GM23338 (cell line): Measurements from ENCODE around the gene SNX2. TPM values are rescaled to one million over a fixed set of nuclear protein-coding genes. Genes with fewer than 3 reads are reported as not detected.

Source experiments
- ATAC-seq: fragments of 200-7000 bp; cut with Tn5 transposase; 3 replicates; pipeline ENCODE4 v1.9.1; 2020
- DNase-seq: peaks from one replicate; pipeline ENCODE4 v3.0.0-alpha.2; 2015; ENCODE audit warnings: low spot score
- H2AFZ ChIP-seq: fragments of 200-600 bp; sonication (generic); 2 replicates; pipeline ENCODE4 v1.8.0; 2016; ENCODE audit warnings: antibody characterized with exemption, mild to moderate bottlenecking, moderate library complexity
- H3F3A ChIP-seq: fragments of 200-600 bp; sonication (generic); replicated peaks from 2 replicates; pipeline ENCODE4 v1.8.0; 2017; ENCODE audit warnings: antibody characterized with exemption, mixed run types, low read depth
- H3K27ac ChIP-seq: fragments of 200-600 bp; sonication (generic); 2 replicates; pipeline ENCODE4 v1.6.1; 2016; ENCODE audit warnings: low read depth
- H3K27me3 ChIP-seq: fragments of 200-600 bp; sonication (generic); 2 replicates; pipeline ENCODE4 v1.8.0; 2016; ENCODE audit warnings: mild to moderate bottlenecking, mixed run types, moderate library complexity; ENCODE audit not compliant: insufficient read depth
- H3K36me3 ChIP-seq: fragments of 200-600 bp; sonication (generic); 2 replicates; pipeline ENCODE4 v1.8.0; 2016; ENCODE audit warnings: mild to moderate bottlenecking; ENCODE audit not compliant: insufficient read depth
- H3K4me1 ChIP-seq: fragments of 200-600 bp; sonication (generic); 2 replicates; pipeline ENCODE4 v1.8.0; 2016; ENCODE audit warnings: mild to moderate bottlenecking, moderate library complexity; ENCODE audit not compliant: insufficient read depth
- H3K4me2 ChIP-seq: fragments of 200-600 bp; sonication (generic); 2 replicates; pipeline ENCODE4 v1.7.1; 2017; ENCODE audit warnings: mixed run types
- H3K4me3 ChIP-seq: fragments of 200-600 bp; sonication (generic); 2 replicates; pipeline ENCODE4 v1.6.1; 2016; ENCODE audit warnings: mixed run types
- H3K79me2 ChIP-seq: fragments of 200-600 bp; sonication (generic); replicated peaks from 2 replicates; pipeline ENCODE4 v1.8.0; 2017; ENCODE audit warnings: mild to moderate bottlenecking; ENCODE audit not compliant: insufficient read depth
- H3K9me2 ChIP-seq: fragments of 200-600 bp; sonication (generic); 2 replicates; pipeline ENCODE4 v1.8.0; 2017; ENCODE audit not compliant: insufficient read depth
- H4K20me1 ChIP-seq: fragments of 200-600 bp; sonication (generic); replicated peaks from 2 replicates; pipeline ENCODE4 v1.8.0; 2017; ENCODE audit warnings: mild to moderate bottlenecking; ENCODE audit not compliant: insufficient read depth
- H3K27ac Mint-ChIP-seq: 2 replicates; pipeline ENCODE4 v1.8.0; 2020; ENCODE audit warnings: inconsistent platforms, mild to moderate bottlenecking, moderate library complexity, mixed read lengths
- H3K27me3 Mint-ChIP-seq: 3 replicates; pipeline ENCODE4 v1.8.0; 2022; ENCODE audit warnings: low read depth, mild to moderate bottlenecking, moderate library complexity, mixed read lengths, inconsistent platforms; ENCODE audit not compliant: insufficient read depth, poor library complexity
- H3K36me3 Mint-ChIP-seq: 3 replicates; pipeline ENCODE4 v1.8.0; 2021; ENCODE audit warnings: low read depth, mild to moderate bottlenecking, inconsistent platforms, moderate library complexity, mixed read lengths
- H3K4me1 Mint-ChIP-seq: 3 replicates; pipeline ENCODE4 v1.8.0; 2020; ENCODE audit warnings: mild to moderate bottlenecking, inconsistent platforms, mixed read lengths
- H3K4me3 Mint-ChIP-seq: 3 replicates; pipeline ENCODE4 v1.8.0; 2021; ENCODE audit warnings: moderate library complexity, mild to moderate bottlenecking, inconsistent platforms, mixed read lengths
- H3K9me3 Mint-ChIP-seq: 3 replicates; pipeline ENCODE4 v1.8.0; 2020; ENCODE audit warnings: moderate library complexity, mild to moderate bottlenecking, inconsistent platforms, mixed read lengths
- CREB1 ChIP-seq: fragments of 250-450 bp; sonication (Bioruptor Pico); IDR thresholded peaks from 2 replicates; pipeline ENCODE4 v1.5.0; 2020; ENCODE audit warnings: low read depth, mild to moderate bottlenecking, moderate library complexity
- CTCF ChIP-seq, 2 experiments: fragments of 200-600 bp in 1 of 2; sonication (generic) in 1 of 2; conservative IDR thresholded peaks; 2 replicates each; pipeline versions ENCODE4 v1.5.1 to v1.6.1; 2016 to 2017; ENCODE audit warnings: antibody characterized with exemption in 2 of 2, low read depth in 2 of 2, mild to moderate bottlenecking in 2 of 2, moderate library complexity in 1 of 2
- ETS1 ChIP-seq: IDR thresholded peaks from 2 replicates; pipeline ENCODE4 v1.6.1; 2016; ENCODE audit warnings: antibody characterized with exemption
- EZH2 ChIP-seq: fragments of 200-600 bp; sonication (generic); IDR thresholded peaks from one replicate; pipeline ENCODE4 v1.8.0; 2017; ENCODE audit warnings: antibody characterized with exemption, mild to moderate bottlenecking, low read depth; ENCODE audit not compliant: unreplicated experiment
- EZH2phosphoT487 ChIP-seq: fragments of 200-600 bp; sonication (generic); IDR thresholded peaks from one replicate; pipeline ENCODE4 v1.8.1; 2018; ENCODE audit warnings: antibody characterized with exemption; ENCODE audit not compliant: unreplicated experiment
- JUNB ChIP-seq: IDR thresholded peaks from one replicate; pipeline ENCODE4 v1.6.1; 2016; ENCODE audit warnings: antibody characterized with exemption; ENCODE audit not compliant: unreplicated experiment
- POLR2AphosphoS5 ChIP-seq: IDR thresholded peaks from 2 replicates; pipeline ENCODE4 v1.6.1; 2016; ENCODE audit warnings: antibody characterized with exemption, low read depth
- REST ChIP-seq: IDR thresholded peaks from one replicate; pipeline ENCODE4 v1.6.1; 2018; ENCODE audit warnings: antibody characterized with exemption; ENCODE audit not compliant: unreplicated experiment
- ZNF114 ChIP-seq: fragments of 250-450 bp; sonication (Bioruptor Pico); IDR thresholded peaks from 2 replicates; pipeline ENCODE4 v1.5.0; 2020; ENCODE audit warnings: mild to moderate bottlenecking, moderate library complexity
- ZNF462 ChIP-seq: fragments of 250-450 bp; sonication (Bioruptor Pico); IDR thresholded peaks from 2 replicates; pipeline ENCODE4 v1.5.0; 2020; ENCODE audit warnings: mild to moderate bottlenecking, moderate library complexity
- polyA plus RNA-seq: library from polyadenylated mRNA; unstranded; fragments of >200 nt; fragmentation: Nextera tagmentation; extraction: Ambion mirVana; gene quantifications from 2 replicates; pipeline ENCODE4 v1.2.1, GENCODE V29; 2016
- total RNA-seq: library from RNA; depleted of rRNA; stranded (reverse); fragments of >200 nt; shearing (Covaris generic); gene quantifications from 2 replicates; pipeline ENCODE4 v1.2.3, GENCODE V29; 2014

SNX2 gene
- total and polyA plus RNA-seq, 2 experiments from 2014 or later, result 50.8 to 67.8 TPM

- TF ChIP-seq REST (no peak), EZH2 (no peak), CREB1 (CRISPR knock-in tag) (no peak), JUNB (no peak), ETS1 (no peak), CTCF (conservative IDR thresholded peaks at IDR 0.05; ENCODE audit: low read depth in 2 of 2) (no peak)
These were observed 44.8 kb upstream of the SNX2 start (continued) for GRCh38 chr5:122730037-122730436.

- Histone ChIP-seq H3K79me2 (no peaks in the 10 kb centered on the region), H3K4me1 (no peaks in the 10 kb centered on the region), H3K4me3 (no peak overlapping the region), H2AFZ (no peak overlapping the region), H3K27ac (no peak overlapping the region), H3K36me3 (no peaks in the 10 kb centered on the region), H3F3A (no peaks in the 10 kb centered on the region), H4K20me1 (no peaks in the 10 kb centered on the region), H3K9me2 (peaks cover 4% of the 10 kb centered on the region), H3K4me2 (no peak overlapping the region), H3K27me3 (no peaks in the 10 kb centered on the region)
- H3K27me3 Mint-ChIP-seq, result no peaks in the 10 kb centered on the region
- no peaks in the 10 kb centered on the region for H3K9me3 Mint-ChIP-seq
- no peak overlapping the region for H3K27ac Mint-ChIP-seq
- no peaks in the 10 kb centered on the region for H3K4me1 Mint-ChIP-seq
- DNase-seq (no peak), ATAC-seq (no peak)
- H3K36me3 Mint-ChIP-seq, result no peaks in the 10 kb centered on the region
- no peak overlapping the region for H3K4me3 Mint-ChIP-seq
- TF ChIP-seq EZH2phosphoT487 (no peak), ZNF114 (CRISPR knock-in tag) (no peak), POLR2AphosphoS5 (no peak), ZNF462 (no peak), CTCF (conservative IDR thresholded peaks at IDR 0.05; ENCODE audit: low read depth in 2 of 2) (no peak), CREB1 (CRISPR knock-in tag) (no peak)
These were observed 44.4 kb upstream of the SNX2 start for GRCh38 chr5:122730456-122730855.
